ENCODE data around the gene NAT8.
"Not testable (repeated sequence)": the region's sequence is repeated elsewhere in the genome, so short reads cannot be mapped to it uniquely, and the experiment has no call there.

The NAT8 gene

DNA sequence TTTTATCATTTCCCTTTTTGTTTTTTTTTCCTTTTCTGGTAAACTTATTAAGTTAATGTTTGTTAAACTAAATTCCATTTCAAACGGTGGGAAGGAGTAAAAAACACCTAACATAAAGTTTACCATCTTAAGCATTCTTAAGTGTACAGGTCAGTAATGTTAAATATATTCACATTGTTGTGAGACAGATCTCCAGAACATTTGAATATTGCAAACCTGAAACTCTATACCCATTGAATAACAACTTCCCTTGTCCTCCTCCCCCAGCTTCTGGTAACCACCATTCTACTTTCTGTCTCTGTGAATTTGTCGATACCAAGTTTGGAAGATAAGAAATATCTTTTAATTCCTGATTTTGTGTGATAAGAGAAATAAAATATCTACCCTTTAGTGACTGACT, 12.0 kb upstream of the NAT8 start:
- no peaks in the 10 kb centered on the region for H3K79me2 ChIP-seq (ENCODE audit: control insufficient read depth, low read length)
- no peaks in the 10 kb centered on the region for H4K20me1 ChIP-seq (ENCODE audit: control insufficient read depth, insufficient read depth, low read depth, low read length)
- no peak overlapping the region for H3K4me3 ChIP-seq (ENCODE audit: low read length)

DNA sequence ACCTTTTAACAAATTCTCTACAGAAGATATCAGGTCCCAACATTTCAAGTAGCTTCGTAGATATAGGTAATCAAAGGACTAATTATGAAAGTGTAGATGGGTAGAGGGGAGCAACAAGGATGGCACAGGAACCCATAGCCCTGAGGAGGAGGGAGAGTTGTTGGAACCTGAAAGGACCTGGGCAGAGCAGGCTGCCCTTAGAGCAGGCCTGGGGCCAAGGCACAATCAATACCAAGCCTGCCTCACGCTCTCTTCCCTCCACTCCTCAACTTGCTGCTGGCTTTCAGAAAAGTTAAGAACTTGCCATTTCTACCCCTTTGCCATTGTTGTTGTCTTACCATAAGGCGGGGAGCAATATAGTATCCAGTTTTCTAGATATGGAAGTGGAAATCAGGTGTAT, 10.1 kb upstream of the NAT8 start:
- H3K36me3 ChIP-seq (ENCODE audit: control insufficient read depth, low read length): no peaks in the 10 kb centered on the region
- no peaks in the 10 kb centered on the region for H3F3A ChIP-seq (ENCODE audit: control insufficient read depth, insufficient read depth)
- H3K27me3 ChIP-seq (ENCODE audit: control insufficient read depth, low read length): peaks cover 8% of the 10 kb centered on the region
- no peaks in the 10 kb centered on the region for H4K20me1 ChIP-seq (ENCODE audit: control insufficient read depth, insufficient read depth, low read depth, low read length)
- H3K9me2 ChIP-seq (replicated peaks; ENCODE audit: control insufficient read depth, low read length): no peaks in the 10 kb centered on the region
- TF ChIP-seq EZH2phosphoT487 (IDR thresholded peaks at IDR 0.05; ENCODE audit: borderline replicate concordance, low read length): no peak
- TF ChIP-seq, protein P1, sequence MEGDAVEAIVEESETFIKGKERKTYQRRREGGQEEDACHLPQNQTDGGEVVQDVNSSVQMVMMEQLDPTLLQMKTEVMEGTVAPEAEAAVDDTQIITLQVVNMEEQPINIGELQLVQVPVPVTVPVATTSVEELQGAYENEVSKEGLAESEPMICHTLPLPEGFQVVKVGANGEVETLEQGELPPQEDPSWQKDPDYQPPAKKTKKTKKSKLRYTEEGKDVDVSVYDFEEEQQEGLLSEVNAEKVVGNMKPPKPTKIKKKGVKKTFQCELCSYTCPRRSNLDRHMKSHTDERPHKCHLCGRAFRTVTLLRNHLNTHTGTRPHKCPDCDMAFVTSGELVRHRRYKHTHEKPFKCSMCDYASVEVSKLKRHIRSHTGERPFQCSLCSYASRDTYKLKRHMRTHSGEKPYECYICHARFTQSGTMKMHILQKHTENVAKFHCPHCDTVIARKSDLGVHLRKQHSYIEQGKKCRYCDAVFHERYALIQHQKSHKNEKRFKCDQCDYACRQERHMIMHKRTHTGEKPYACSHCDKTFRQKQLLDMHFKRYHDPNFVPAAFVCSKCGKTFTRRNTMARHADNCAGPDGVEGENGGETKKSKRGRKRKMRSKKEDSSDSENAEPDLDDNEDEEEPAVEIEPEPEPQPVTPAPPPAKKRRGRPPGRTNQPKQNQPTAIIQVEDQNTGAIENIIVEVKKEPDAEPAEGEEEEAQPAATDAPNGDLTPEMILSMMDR (IDR thresholded peaks at IDR 0.05; ENCODE audit: low read depth, low read length, poor library complexity, severe bottlenecking): no peak
- no peak overlapping the region for H3K4me3 ChIP-seq (ENCODE audit: low read length)
- no peaks in the 10 kb centered on the region for H3K4me1 ChIP-seq (ENCODE audit: control insufficient read depth, low read length)
- no peak overlapping the region for H3K4me2 ChIP-seq (ENCODE audit: low read length)
- no peaks in the 10 kb centered on the region for H3K9me3 ChIP-seq (ENCODE audit: control insufficient read depth, insufficient read depth, low read length)
- no peaks in the 10 kb centered on the region for H3K79me2 ChIP-seq (ENCODE audit: control insufficient read depth, low read length)
- no peak overlapping the region for H3K27ac ChIP-seq (ENCODE audit: low read depth, low read length)

More for the DNA sequence above, 12.0 kb upstream of the NAT8 start:
- no peaks in the 10 kb centered on the region for H3F3A ChIP-seq (ENCODE audit: control insufficient read depth, insufficient read depth)
- H3K9me2 ChIP-seq (replicated peaks; ENCODE audit: control insufficient read depth, low read length): no peaks in the 10 kb centered on the region
- TF ChIP-seq, protein P1 (IDR thresholded peaks at IDR 0.05; ENCODE audit: low read depth, low read length, poor library complexity, severe bottlenecking): no peak
- no peak for TF ChIP-seq EZH2phosphoT487 (IDR thresholded peaks at IDR 0.05; ENCODE audit: borderline replicate concordance, low read length)
- no peak overlapping the region for H3K27ac ChIP-seq (ENCODE audit: low read depth, low read length)
- H3K4me1 ChIP-seq (ENCODE audit: control insufficient read depth, low read length): no peaks in the 10 kb centered on the region
- H3K27me3 ChIP-seq (ENCODE audit: control insufficient read depth, low read length): peaks cover 8% of the 10 kb centered on the region
- H3K36me3 ChIP-seq (ENCODE audit: control insufficient read depth, low read length): no peaks in the 10 kb centered on the region
- H3K4me2 ChIP-seq (ENCODE audit: low read length): no peak overlapping the region
- H3K9me3 ChIP-seq (ENCODE audit: control insufficient read depth, insufficient read depth, low read length): no peaks in the 10 kb centered on the region

DNA sequence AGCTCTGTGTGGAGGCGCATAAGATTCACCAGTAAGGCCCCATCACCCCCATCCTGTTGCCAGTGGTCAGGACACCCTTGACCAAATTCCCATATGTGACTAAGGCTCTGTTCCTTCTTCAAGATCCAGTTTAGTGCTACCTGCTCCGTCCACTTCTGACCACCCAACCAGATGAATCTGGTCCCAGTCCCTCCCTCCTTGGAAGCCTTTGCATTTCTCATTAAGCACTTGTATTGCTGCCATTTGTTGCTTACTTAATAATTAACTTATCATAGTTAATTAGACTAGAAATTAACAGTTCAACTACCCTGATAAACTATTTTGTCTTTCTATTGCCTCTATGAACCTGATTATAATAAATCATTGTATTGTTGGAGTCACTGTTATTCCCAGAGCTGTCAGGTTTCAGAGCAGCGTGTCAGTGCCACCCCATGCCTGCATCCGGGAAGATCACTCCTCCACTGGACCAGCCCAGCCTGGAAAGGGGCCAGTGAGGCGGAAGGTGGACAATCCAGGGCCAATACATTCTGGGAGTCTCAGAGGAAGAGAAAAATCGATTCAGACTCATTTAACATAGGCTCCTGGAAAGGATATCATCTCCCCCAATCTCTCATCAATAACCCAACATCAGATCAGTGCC, 9.5 kb upstream of the NAT8 start:
- Histone ChIP-seq H3K4me3 (ENCODE audit: low read length) (no peak overlapping the region), H3K27me3 (ENCODE audit: control insufficient read depth, low read length) (peaks cover 8% of the 10 kb centered on the region), H3K4me2 (ENCODE audit: low read length) (no peak overlapping the region), H3K36me3 (ENCODE audit: control insufficient read depth, low read length) (no peaks in the 10 kb centered on the region), H3K9me2 (replicated peaks; ENCODE audit: control insufficient read depth, low read length) (no peaks in the 10 kb centered on the region), H3K79me2 (ENCODE audit: control insufficient read depth, low read length) (no peaks in the 10 kb centered on the region), H3K4me1 (ENCODE audit: control insufficient read depth, low read length) (no peaks in the 10 kb centered on the region), H4K20me1 (ENCODE audit: control insufficient read depth, insufficient read depth, low read depth, low read length) (no peaks in the 10 kb centered on the region), H3K9me3 (ENCODE audit: control insufficient read depth, insufficient read depth, low read length) (no peaks in the 10 kb centered on the region), H3F3A (ENCODE audit: control insufficient read depth, insufficient read depth) (no peaks in the 10 kb centered on the region), H3K27ac (ENCODE audit: low read depth, low read length) (no peak overlapping the region)
- no peak for TF ChIP-seq EZH2phosphoT487 (IDR thresholded peaks at IDR 0.05; ENCODE audit: borderline replicate concordance, low read length)
- TF ChIP-seq, protein P1 (IDR thresholded peaks at IDR 0.05; ENCODE audit: low read depth, low read length, poor library complexity, severe bottlenecking): no peak

- not testable (repeated sequence) for H3K4me3 ChIP-seq (ENCODE audit: low read length); H3K9me3 ChIP-seq (ENCODE audit: control insufficient read depth, insufficient read depth, low read length); H3K27me3 ChIP-seq (ENCODE audit: control insufficient read depth, low read length); H3K36me3 ChIP-seq (ENCODE audit: control insufficient read depth, low read length); H3K9me2 ChIP-seq (replicated peaks; ENCODE audit: control insufficient read depth, low read length); H4K20me1 ChIP-seq (ENCODE audit: control insufficient read depth, insufficient read depth, low read depth, low read length); H3F3A ChIP-seq (ENCODE audit: control insufficient read depth, insufficient read depth); H3K4me1 ChIP-seq (ENCODE audit: control insufficient read depth, low read length); H3K27ac ChIP-seq (ENCODE audit: low read depth, low read length); H3K79me2 ChIP-seq (ENCODE audit: control insufficient read depth, low read length); H3K4me2 ChIP-seq (ENCODE audit: low read length)
These were observed 5.5 kb upstream of the NAT8 start for GRCh38 chr2:73647690-73648089.
